ENCODE data around the gene ABCB8. TPM values are rescaled to one million over a fixed set of nuclear protein-coding genes. Genes with fewer than 3 reads are reported as not detected.

Gene ABCB8
- total and polyA plus RNA-seq, 8 donors: 20.5 to 52.1 (median 26.9) TPM

- H3K36me3 ChIP-seq: no peaks in the 10 kb centered on the region
- H3K27ac ChIP-seq: peak overlapping the region in 1 of 2 donors; percentile 7
- H3K4me3 ChIP-seq: peak overlapping the region in 1 of 2 donors; percentile 9
- DNase-seq (no peak), ATAC-seq (peak; percentile 1)
- H3K27me3 ChIP-seq: peaks cover 0 to 54% of the 10 kb centered on the region in 2 donors
- TF ChIP-seq CTCF (IDR thresholded peaks at IDR 0.05): no peak
- no peaks in the 10 kb centered on the region for H3K9me3 ChIP-seq
- H3K4me1 ChIP-seq: peaks cover 16 to 50% of the 10 kb centered on the region in 2 donors
- intact Hi-C loops (cut with DNase I): no loop called here
Measured at GRCh38 chr7:151008143-151008510, 20.1 kb upstream of the ABCB8 start.

- Histone ChIP-seq H3K9me3 (no peaks in the 10 kb centered on the region), H3K4me1 (peaks cover 16 to 55% of the 10 kb centered on the region in 2 donors), H3K27ac (no peak overlapping the region), H3K4me3 (peak overlapping the region in 1 of 2 donors; percentile 9), H3K27me3 (peaks cover 3 to 60% of the 10 kb centered on the region in 2 donors), H3K36me3 (no peaks in the 10 kb centered on the region)
- DNase-seq (peak in 3 of 4 donors; percentile 56 to 93 (median 62)), ATAC-seq (peak; percentile 61)
- intact Hi-C loops (cut with DNase I): no loop called here
- TF ChIP-seq CTCF (IDR thresholded peaks at IDR 0.05): peak; percentile 65 to 80
Measured at GRCh38 chr7:151008511-151009323, 19.5 kb upstream of the ABCB8 start.

GRCh38 chr7:151009327-151010036 lies 18.8 kb upstream of the ABCB8 start:
- DNase-seq (no peak), ATAC-seq (no peak)
- H3K36me3 ChIP-seq: no peaks in the 10 kb centered on the region
- H3K4me1 ChIP-seq: peaks cover 16 to 59% of the 10 kb centered on the region in 2 donors
- no peaks in the 10 kb centered on the region for H3K9me3 ChIP-seq
- H3K4me3 ChIP-seq: no peak overlapping the region
- intact Hi-C loops (cut with DNase I): no loop called here
- peaks cover 3 to 67% of the 10 kb centered on the region in 2 donors for H3K27me3 ChIP-seq
- no peak for TF ChIP-seq CTCF (IDR thresholded peaks at IDR 0.05)
- H3K27ac ChIP-seq: no peak overlapping the region

- H3K4me3 ChIP-seq: no peak overlapping the region
- ATAC-seq (no peak), DNase-seq (no peak)
- no peaks in the 10 kb centered on the region for H3K9me3 ChIP-seq
- no peak for TF ChIP-seq CTCF (IDR thresholded peaks at IDR 0.05)
- H3K27ac ChIP-seq: no peak overlapping the region
- H3K36me3 ChIP-seq: no peaks in the 10 kb centered on the region
- intact Hi-C loops (cut with DNase I): no loop called here
- peaks cover 16 to 60% of the 10 kb centered on the region in 2 donors for H3K4me1 ChIP-seq
- peaks cover 3 to 72% of the 10 kb centered on the region in 2 donors for H3K27me3 ChIP-seq
Measured at GRCh38 chr7:151010037-151010306, 18.3 kb upstream of the ABCB8 start.

Data from left lung (tissue), 10 donors.